HG02623 (cell line): Measurements from ENCODE around the gene ACTN3.
"Not testable (repeated sequence)": the region's sequence is repeated elsewhere in the genome, so short reads cannot be mapped to it uniquely, and the experiment has no call there.

Experiments
- ATAC-seq: cut with Tn5 transposase; IDR thresholded peaks from one replicate; pipeline ENCODE4 v1.9.1; 2021; ENCODE audit warnings: moderate library complexity; ENCODE audit not compliant: unreplicated experiment

Gene ACTN3

GRCh38 chr11:66593303-66593635 lies 46.6 kb downstream of the ACTN3 start:
- ATAC-seq = no peak

DNA sequence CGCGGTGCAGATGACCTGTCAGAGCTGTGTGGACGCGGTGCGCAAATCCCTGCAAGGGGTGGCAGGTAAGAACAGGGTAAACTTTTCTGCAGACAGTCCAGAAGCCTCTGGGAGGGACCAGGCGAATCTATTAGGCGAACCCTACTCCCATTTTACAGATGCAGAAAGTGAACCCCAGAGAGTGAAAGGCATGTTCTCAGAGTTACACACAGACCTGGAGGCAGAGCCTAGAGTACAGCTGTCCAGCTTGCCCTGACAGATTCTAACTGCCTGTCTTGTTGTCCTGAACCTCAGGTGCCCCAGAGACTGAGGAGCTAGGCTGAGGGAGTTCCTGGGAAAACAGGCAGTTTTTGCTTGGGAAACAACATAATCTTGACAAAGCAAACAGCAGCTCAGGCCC lies 46.9 kb downstream of the ACTN3 start:
- no peak for ATAC-seq

DNA sequence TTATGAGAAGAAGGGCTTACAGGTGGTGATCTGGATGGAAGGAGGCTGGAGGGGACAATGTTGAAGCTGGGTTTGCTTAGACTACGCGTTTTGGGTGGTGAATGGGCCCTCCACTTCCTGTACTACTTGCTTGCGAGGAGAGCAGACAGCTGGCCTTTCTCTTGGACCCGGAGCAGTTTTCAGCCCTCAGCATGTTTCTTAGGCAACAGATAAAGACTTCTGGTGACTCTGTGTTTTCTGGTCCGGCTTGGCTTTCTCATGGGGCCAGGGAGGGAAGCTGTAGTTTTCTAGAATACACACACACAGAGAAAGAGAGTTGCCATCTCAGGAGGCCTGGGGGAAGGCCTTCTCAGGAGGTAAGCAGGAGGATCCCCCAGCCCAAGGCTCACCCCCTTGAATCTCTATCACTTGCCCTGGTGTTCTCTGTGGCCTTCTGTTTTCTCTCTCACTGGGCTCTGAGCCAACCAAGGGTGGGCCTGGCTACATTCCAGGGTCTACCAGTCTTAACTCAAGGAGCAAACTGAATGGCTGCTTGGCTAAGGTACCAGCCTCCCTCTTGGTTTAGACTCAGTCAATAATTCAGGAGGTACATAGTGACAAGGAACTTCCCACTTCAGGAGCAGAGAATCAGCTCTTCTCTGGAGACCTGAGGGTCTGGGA lies 48.7 kb downstream of the ACTN3 start:
- ATAC-seq = no peak

DNA sequence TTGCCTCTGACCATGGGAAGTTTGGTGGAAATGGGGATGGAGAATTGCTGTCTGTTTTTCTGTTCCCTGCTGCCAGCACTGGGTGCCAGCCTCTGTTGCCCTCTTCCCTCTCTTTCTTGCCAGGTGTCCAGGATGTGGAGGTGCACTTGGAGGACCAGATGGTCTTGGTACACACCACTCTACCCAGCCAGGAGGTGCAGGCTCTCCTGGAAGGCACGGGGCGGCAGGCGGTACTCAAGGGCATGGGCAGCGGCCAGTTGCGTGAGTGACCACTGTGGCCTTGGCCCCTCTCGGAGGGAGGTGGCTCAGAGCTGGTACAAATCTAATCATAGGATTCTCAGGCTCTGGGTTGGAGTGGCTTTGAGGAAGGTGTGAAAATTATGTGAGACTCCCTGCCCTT lies 52.3 kb downstream of the ACTN3 start:
- no peak for ATAC-seq

GRCh38 chr11:66600219-66600618 lies 53.5 kb downstream of the ACTN3 start:
- ATAC-seq = no peak

DNA sequence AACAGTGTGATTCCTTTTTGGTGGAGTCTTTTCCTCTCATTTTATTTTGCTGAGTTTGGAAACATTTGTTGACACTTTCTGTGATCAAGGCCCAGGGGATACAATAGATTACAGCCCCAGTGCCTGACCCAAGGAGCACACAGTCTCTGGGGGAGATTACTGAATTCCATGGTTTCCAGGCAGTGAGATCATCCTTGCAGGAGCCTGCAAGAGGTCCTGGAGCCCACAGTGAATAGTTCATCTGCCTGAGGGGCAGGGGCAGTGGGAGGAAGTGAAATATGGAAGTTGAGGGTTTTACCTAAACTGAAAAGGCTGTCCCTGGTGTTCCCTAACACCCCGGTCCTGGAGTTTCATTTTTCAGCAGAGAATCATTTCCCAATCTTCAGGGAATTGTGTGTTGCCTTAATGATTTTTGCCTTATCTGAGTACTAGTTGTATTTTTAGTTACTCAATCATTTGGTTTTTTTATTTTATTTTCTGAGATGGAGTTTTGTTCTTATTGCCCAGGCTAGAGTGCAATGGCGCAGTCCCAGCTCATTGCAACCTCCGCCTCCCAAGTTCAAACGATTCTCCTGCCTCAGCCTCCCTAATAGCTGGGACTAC lies 54.0 kb downstream of the ACTN3 start:
- ATAC-seq = no peak

DNA sequence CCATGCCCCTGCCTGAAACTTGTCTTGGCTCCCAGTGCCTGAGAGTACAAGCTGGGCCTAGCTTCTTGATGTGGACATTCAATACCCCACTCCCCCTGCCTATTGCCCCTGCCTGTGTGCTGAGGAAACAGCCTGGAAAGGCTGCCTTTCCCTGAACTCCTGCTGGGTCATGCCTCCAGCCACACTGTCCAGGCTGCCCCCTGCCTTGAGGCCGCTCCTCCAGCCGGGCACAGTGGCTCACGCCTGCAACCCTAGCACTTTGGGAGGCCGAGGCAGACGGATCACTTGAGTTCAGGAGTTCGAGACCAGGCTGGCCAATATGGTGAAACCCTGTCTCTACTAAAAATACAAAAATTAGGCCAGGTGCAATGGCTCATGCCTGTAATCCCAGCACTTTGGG lies 56.4 kb downstream of the ACTN3 start:
- no peak for ATAC-seq

DNA sequence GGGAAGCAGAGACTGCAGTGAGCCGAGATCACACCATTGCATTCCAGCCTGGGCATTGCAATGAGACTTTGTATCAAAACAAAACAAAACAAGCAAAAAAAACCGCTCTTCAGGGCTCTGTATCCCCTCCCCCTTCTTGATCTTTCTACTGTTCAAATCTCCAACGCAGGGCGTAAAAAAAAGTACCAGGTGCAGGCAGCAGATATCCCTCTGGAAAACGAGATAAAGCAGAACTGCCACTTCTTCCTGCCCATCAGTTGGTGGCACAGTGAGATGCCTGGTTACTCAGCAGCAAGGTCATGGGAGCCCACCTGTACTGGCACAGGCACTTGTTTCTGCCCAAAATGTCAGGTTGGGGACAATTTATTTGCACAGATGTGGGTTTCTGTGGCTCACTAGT lies 57.5 kb downstream of the ACTN3 start:
- ATAC-seq = no peak

DNA sequence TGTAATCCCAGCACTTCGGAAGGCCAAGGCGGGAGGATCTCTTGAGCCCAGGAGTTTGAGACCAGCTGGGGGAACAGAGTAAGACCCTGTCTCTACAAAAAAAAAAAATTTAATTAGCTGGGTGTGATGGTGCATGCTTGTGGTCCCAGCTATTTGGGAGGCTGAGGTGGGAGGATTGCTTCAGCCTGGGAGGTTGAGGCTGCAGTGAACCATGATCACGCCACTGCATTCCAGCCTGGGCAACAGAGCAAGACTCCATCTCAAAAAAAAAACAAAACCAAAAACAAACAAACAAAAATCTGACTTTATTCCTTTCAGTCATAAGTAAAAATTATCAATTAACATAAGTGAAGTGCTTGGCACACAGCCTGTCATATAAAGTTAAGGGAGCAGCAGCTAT lies 59.9 kb downstream of the ACTN3 start:
- ATAC-seq = not testable (repeated sequence)

DNA sequence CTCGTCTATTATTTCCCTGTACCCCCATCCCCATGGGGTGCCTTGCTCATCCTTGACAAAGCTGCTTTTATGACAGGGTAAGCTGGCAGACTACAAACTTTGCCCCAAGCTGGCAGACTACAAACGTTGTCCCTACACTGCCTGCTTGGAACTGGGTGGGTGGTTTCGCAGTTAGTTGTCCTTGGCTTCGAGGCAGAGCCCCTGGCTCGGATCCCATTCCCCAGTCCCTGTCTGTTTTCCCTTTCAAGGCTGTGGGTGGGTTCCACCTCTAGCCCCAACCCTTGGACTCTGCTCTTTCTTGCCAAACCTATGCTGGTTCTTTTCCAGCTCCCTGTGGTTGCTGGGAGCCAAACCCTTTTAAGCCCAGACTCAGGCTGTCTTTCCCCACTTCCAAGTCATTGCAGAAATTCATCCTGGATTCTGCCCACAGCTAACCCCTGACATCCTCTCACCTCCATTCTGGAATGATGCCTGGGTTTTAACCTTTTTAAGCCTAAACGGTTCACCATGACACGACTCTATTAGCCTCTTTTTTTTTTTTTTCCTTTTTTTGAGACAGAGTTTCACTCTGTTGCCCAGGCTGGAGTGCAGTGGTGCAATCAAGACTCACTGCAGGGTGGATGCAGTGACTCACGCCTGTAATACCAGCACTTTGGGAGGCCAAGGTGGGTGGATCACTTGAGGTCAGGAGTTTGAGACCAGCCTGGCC lies 60.6 kb downstream of the ACTN3 start:
- no peak for ATAC-seq

GRCh38 chr11:66609721-66610617 lies 63.3 kb downstream of the ACTN3 start:
- no peak for ATAC-seq

DNA sequence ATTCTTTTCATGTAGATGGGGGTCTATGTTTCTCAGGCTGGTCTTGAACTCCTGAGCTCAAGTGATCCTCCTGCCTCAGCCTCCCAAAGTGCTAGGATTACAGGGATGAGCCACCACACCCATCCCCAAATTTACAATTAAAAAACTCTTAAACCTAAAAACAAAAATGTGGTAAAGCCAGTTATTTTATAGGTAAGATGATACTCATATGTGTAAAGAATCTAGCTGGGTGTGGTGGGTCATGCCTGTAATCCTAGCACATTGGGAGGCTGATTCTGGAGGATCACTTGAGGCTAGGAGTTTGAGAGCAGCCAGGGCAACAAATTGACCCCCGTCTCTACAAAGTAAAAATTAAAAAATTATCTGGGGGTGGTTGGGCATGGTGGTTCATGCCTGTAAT lies 65.8 kb downstream of the ACTN3 start:
- ATAC-seq = no peak
